CD4-positive, alpha-beta T cell (primary cell): Measurements from ENCODE around the gene ABCA9. TPM values are rescaled to one million over a fixed set of nuclear protein-coding genes. Genes with fewer than 3 reads are reported as not detected.

Source experiments
- ATAC-seq: fragments of 200-7000 bp; cut with Tn5 transposase; one replicate; pipeline ENCODE4 v1.10.0; 2022; ENCODE audit warnings: mild to moderate bottlenecking; ENCODE audit not compliant: poor library complexity
- CTCF ChIA-PET: fragments of 350-600 bp; sonication (Branson Sonifier 250); formaldehyde crosslinking; loops from one replicate; lab custom pipeline; 2021; ENCODE audit warnings: antibody characterized with exemption, inconsistent platforms; lab: Charles Lee
- POLR2A ChIA-PET: fragments of 350-600 bp; sonication (Branson Sonifier 250); formaldehyde crosslinking; loops from one replicate; lab custom pipeline; 2021; ENCODE audit warnings: antibody characterized with exemption, inconsistent platforms; lab: Charles Lee
- DNase-seq, 14 experiments: peaks; one replicate each; pipeline ENCODE4 v3.0.0-alpha.2; 2013 to 2020; ENCODE audit warnings: mixed read lengths in 2 of 14
- H3K27ac ChIP-seq, 2 donors: one replicate each; pipeline versions ENCODE4 v1.5.1 to v1.7.0; 2013; ENCODE audit warnings: low read length in 2 of 2, low read depth in 1 of 2, mild to moderate bottlenecking in 1 of 2
- H3K27me3 ChIP-seq, 2 experiments: 1 replicate in 1 of 2; 2 replicates in 1 of 2; pipeline versions ENCODE4 v1.6.1 to v1.7.0; 2013; ENCODE audit warnings: low read length in 2 of 2, control low read depth in 1 of 2, mild to moderate bottlenecking in 1 of 2, moderate library complexity in 1 of 2; ENCODE audit not compliant: insufficient read depth in 2 of 2, control insufficient read depth in 1 of 2
- H3K36me3 ChIP-seq: one replicate; pipeline ENCODE4 v1.6.1; 2013; ENCODE audit warnings: low read length, control low read depth; ENCODE audit not compliant: insufficient read depth
- H3K4me1 ChIP-seq: one replicate; pipeline ENCODE4 v1.6.1; 2013; ENCODE audit warnings: low read length, control low read depth; ENCODE audit not compliant: insufficient read depth
- H3K4me3 ChIP-seq: one replicate; pipeline ENCODE4 v1.5.1; 2013; ENCODE audit warnings: mild to moderate bottlenecking, low read length, moderate library complexity
- H3K9me3 ChIP-seq, 2 experiments: 1 replicate in 1 of 2; 2 replicates in 1 of 2; pipeline versions ENCODE4 v1.6.1 to v1.7.0; 2013; ENCODE audit warnings: low read length in 2 of 2, mild to moderate bottlenecking in 2 of 2, control low read depth in 1 of 2, moderate library complexity in 1 of 2; ENCODE audit not compliant: control insufficient read depth in 1 of 2, insufficient read depth in 1 of 2
- H3K27ac Mint-ChIP-seq: one replicate; pipeline ENCODE4 v1.8.0; 2020; ENCODE audit warnings: mixed read lengths
- H3K27me3 Mint-ChIP-seq: one replicate; pipeline ENCODE4 v1.8.0; 2021; ENCODE audit warnings: mixed read lengths
- H3K36me3 Mint-ChIP-seq: one replicate; pipeline ENCODE4 v1.8.0; 2021; ENCODE audit warnings: low read depth, mixed read lengths
- H3K4me1 Mint-ChIP-seq: one replicate; pipeline ENCODE4 v1.8.0; 2021; ENCODE audit warnings: low read depth, mixed read lengths
- H3K4me3 Mint-ChIP-seq: one replicate; pipeline ENCODE4 v1.8.0; 2020; ENCODE audit warnings: mild to moderate bottlenecking, mixed read lengths
- H3K9me3 Mint-ChIP-seq: one replicate; pipeline ENCODE4 v1.8.0; 2020; ENCODE audit warnings: mixed read lengths
- CTCF ChIP-seq: fragments of 200-600 bp; IDR thresholded peaks from one replicate; pipeline ENCODE4 v1.8.0; 2022; ENCODE audit warnings: antibody characterized with exemption, mild to moderate bottlenecking
- intact Hi-C, 2 experiments: fragments of 100-400 bp; cut with DNase I in 1 of 2; cut with micrococcal nuclease in 1 of 2; formaldehyde crosslinking; loops; one replicate each; pipeline versions ENCODE4 v1.15.1 to v1.9.0; 2023 to 2025; cut with DNase I, micrococcal nuclease
- total RNA-seq, 174 experiments: library from RNA in 2 of 174; stranded (reverse) in 2 of 174; gene quantifications; one replicate each; pipeline ENCODE4 v1.2.3 and lab custom pipeline; 2021 to 2026

ABCA9 gene
- total RNA-seq, 2 experiments from 2014 or later, result 0.03 TPM

GRCh38 chr17:68939195-68939594 is 121.5 kb downstream of the ABCA9 start:
- Mint-ChIP-seq H3K4me3 (no peak overlapping the region), H3K4me1 (no peaks in the 10 kb centered on the region)

GRCh38 chr17:68937890-68938514 is 122.7 kb downstream of the ABCA9 start:
- Histone ChIP-seq H3K36me3 (no peaks in the 10 kb centered on the region), H3K27ac (no peak overlapping the region), H3K4me3 (no peak overlapping the region), H3K27me3 (no peaks in the 10 kb centered on the region), H3K4me1 (no peaks in the 10 kb centered on the region), H3K9me3 (no peaks in the 10 kb centered on the region)
- Mint-ChIP-seq H3K4me1 (no peaks in the 10 kb centered on the region), H3K36me3 (no peaks in the 10 kb centered on the region), H3K27me3 (peaks cover 4% of the 10 kb centered on the region), H3K9me3 (no peaks in the 10 kb centered on the region), H3K27ac (no peak overlapping the region), H3K4me3 (no peak overlapping the region)
- ChIA-PET CTCF (no interaction called here), POLR2A (no interaction called here)
- ATAC-seq (no peak), DNase-seq (no peak)
- no peak for TF ChIP-seq CTCF
- intact Hi-C loops, result no loop called here

More at GRCh38 chr17:68939195-68939594, 121.5 kb downstream of the ABCA9 start:
- H3K36me3 ChIP-seq, result no peaks in the 10 kb centered on the region
- H3K27ac Mint-ChIP-seq, result no peak overlapping the region
- no peak for ATAC-seq
- no peak overlapping the region for H3K4me3 ChIP-seq
- H3K27ac ChIP-seq, result no peak overlapping the region
- H3K4me1 ChIP-seq, result no peaks in the 10 kb centered on the region
- no peaks in the 10 kb centered on the region for H3K27me3 ChIP-seq
- intact Hi-C loops, result no loop called here
- no peaks in the 10 kb centered on the region for H3K9me3 ChIP-seq
- CTCF ChIA-PET, result no interaction called here
- H3K36me3 Mint-ChIP-seq, result no peaks in the 10 kb centered on the region
- TF ChIP-seq CTCF, result no peak
- H3K9me3 Mint-ChIP-seq, result no peaks in the 10 kb centered on the region
- no peak for DNase-seq
- POLR2A ChIA-PET, result no interaction called here
- peaks cover 4% of the 10 kb centered on the region for H3K27me3 Mint-ChIP-seq

- ChIA-PET POLR2A (no interaction called here), CTCF (no interaction called here)
- Histone ChIP-seq H3K9me3 (no peaks in the 10 kb centered on the region), H3K27ac (no peak overlapping the region), H3K27me3 (no peaks in the 10 kb centered on the region), H3K36me3 (no peaks in the 10 kb centered on the region), H3K4me1 (no peaks in the 10 kb centered on the region), H3K4me3 (no peak overlapping the region)
- no peak overlapping the region for H3K27ac Mint-ChIP-seq
- ATAC-seq, result no peak
- H3K9me3 Mint-ChIP-seq, result no peaks in the 10 kb centered on the region
- TF ChIP-seq CTCF, result no peak
- DNase-seq, result no peak
- H3K27me3 Mint-ChIP-seq, result peaks cover 6% of the 10 kb centered on the region
- H3K4me3 Mint-ChIP-seq, result no peak overlapping the region
- H3K4me1 Mint-ChIP-seq, result no peaks in the 10 kb centered on the region
- H3K36me3 Mint-ChIP-seq, result no peaks in the 10 kb centered on the region
- intact Hi-C loops, result no loop called here
Measured at GRCh38 chr17:68927516-68927915, 133.2 kb downstream of the ABCA9 start.
